HepG2 (cell line): ENCODE measurements around the gene GALNTL6. TPM values are rescaled to one million over a fixed set of nuclear protein-coding genes. Genes with fewer than 3 reads are reported as not detected.

Experiments used
- ATAC-seq: fragments of 200-7000 bp; cut with Tn5 transposase; 3 replicates; pipeline ENCODE4 v1.9.1; 2020; ENCODE audit warnings: mild to moderate bottlenecking, moderate library complexity
- BruUV-seq: library from RNA; stranded (reverse); fragments of 400-500 nt; replicated peaks from 2 replicates; lab custom pipeline; 2021; lab: Mats Ljungman, UMichigan
- CTCF ChIA-PET: fragments of 300-600 bp; formaldehyde crosslinking; extraction: SDS; loops from one replicate; lab custom pipeline; 2021; ENCODE audit warnings: low total read pairs, inconsistent platforms, low intra/inter-chr PET ratio; lab: Yijun Ruan, JAX
- POLR2A ChIA-PET: fragments of 350-600 bp; sonication (Branson Sonifier 250); formaldehyde crosslinking; loops from one replicate; lab custom pipeline; 2020; ENCODE audit warnings: antibody characterized with exemption, inconsistent platforms; lab: Yijun Ruan, JAX
- DNase-seq: peaks from one replicate; pipeline ENCODE4 v3.0.0-alpha.2; 2015; ENCODE audit warnings: low spot score
- FAIRE-seq: peaks from 3 replicates; lab custom pipeline; 2011; peaks lifted over from hg19 to GRCh38; lab: Jason Lieb, UNC
- H2AFZ ChIP-seq: one replicate; pipeline ENCODE4 v1.6.1; 2011; ENCODE audit warnings: low read length, inconsistent platforms
- H3K27ac ChIP-seq: fragments of 300-600 bp; 3 replicates; pipeline ENCODE4 v1.8.0; 2011; ENCODE audit warnings: mixed run types, mild to moderate bottlenecking, mixed read lengths, low read length, inconsistent platforms; ENCODE audit not compliant: insufficient read depth; ENCODE audit errors: extremely low read length
- H3K27me3 ChIP-seq, 2 experiments: fragments of 200-600 bp in 1 of 2; 2 replicates in 1 of 2; 3 replicates in 1 of 2; pipeline versions ENCODE4 v1.6.0 to v1.8.0; 2011; ENCODE audit warnings: low read length in 2 of 2, mild to moderate bottlenecking in 2 of 2, moderate library complexity in 2 of 2, inconsistent platforms in 1 of 2; ENCODE audit not compliant: insufficient read depth in 2 of 2, control insufficient read depth in 1 of 2
- H3K36me3 ChIP-seq, 2 experiments: fragments of 200-600 bp in 1 of 2; replicated peaks in 1 of 2; 2 replicates in 1 of 2; 3 replicates in 1 of 2; pipeline versions ENCODE4 v1.5.1 to v1.8.0; 2011; ENCODE audit warnings: low read length in 2 of 2, inconsistent platforms in 1 of 2; ENCODE audit not compliant: insufficient read depth in 2 of 2, control insufficient read depth in 1 of 2
- H3K4me1 ChIP-seq: 2 replicates; pipeline ENCODE4 v1.5.1; 2012; ENCODE audit warnings: low read length, inconsistent platforms; ENCODE audit not compliant: insufficient read depth
- H3K4me2 ChIP-seq: 2 replicates; pipeline ENCODE4 v1.6.0; 2011; ENCODE audit warnings: low read depth, low read length, inconsistent platforms
- H3K4me3 ChIP-seq, 3 experiments: fragments of 200-600 bp in 1 of 3; sonication (generic), shearing (Covaris generic) in 1 of 3; replicated peaks in 1 of 3; 2 replicates each; pipeline ENCODE4 v1.5.1; 2011 to 2016; ENCODE audit warnings: low read length in 3 of 3, inconsistent platforms in 2 of 3, low read depth in 2 of 3, mild to moderate bottlenecking in 2 of 3, control low read depth in 1 of 3, mixed read lengths in 1 of 3; ENCODE audit not compliant: insufficient read depth in 1 of 3
- H3K79me2 ChIP-seq: one replicate; pipeline ENCODE4 v1.6.1; 2011; ENCODE audit warnings: low read length, inconsistent platforms; ENCODE audit not compliant: insufficient read depth
- H3K9ac ChIP-seq: 2 replicates; pipeline ENCODE4 v1.6.0; 2011; ENCODE audit warnings: mild to moderate bottlenecking, low read depth, low read length, inconsistent platforms; ENCODE audit not compliant: insufficient read depth
- H3K9me3 ChIP-seq: 2 replicates; pipeline ENCODE4 v1.5.1; 2012; ENCODE audit warnings: mild to moderate bottlenecking, low read length
- H4K20me1 ChIP-seq: 2 replicates; pipeline ENCODE4 v1.6.0; 2011; ENCODE audit warnings: inconsistent platforms, mild to moderate bottlenecking, low read length, moderate library complexity; ENCODE audit not compliant: insufficient read depth
- ATF4 ChIP-seq, 2 experiments: fragments of 450-650 bp in 1 of 2; sonication (generic) in 1 of 2; formaldehyde crosslinking; IDR thresholded peaks; 2 replicates each; pipeline versions ENCODE4 v1.5.0 to v1.8.0; 2020 to 2022; ENCODE audit warnings: mild to moderate bottlenecking in 1 of 2, missing genetic modification reagents in 1 of 2
- FOXK1 ChIP-seq: sonication (generic); formaldehyde crosslinking; IDR thresholded peaks from 2 replicates; pipeline ENCODE4 v1.4.0; 2020; ENCODE audit warnings: low read depth, missing genetic modification reagents, borderline replicate concordance
- HMGXB4 ChIP-seq, 2 experiments: sonication (generic) in 1 of 2; formaldehyde crosslinking in 1 of 2; IDR thresholded peaks; 2 replicates each; pipeline versions ENCODE4 v1.4.0 to v1.6.1; 2018 to 2020; ENCODE audit warnings: missing genetic modification reagents in 2 of 2, borderline replicate concordance in 1 of 2, low read depth in 1 of 2, mild to moderate bottlenecking in 1 of 2, missing biosample characterization in 1 of 2
- HNRNPK ChIP-seq: fragments of 200-400 bp; formaldehyde crosslinking; IDR thresholded peaks from 2 replicates; pipeline ENCODE4 v1.6.1; 2018; ENCODE audit warnings: low read length, low read depth, moderate library complexity, mild to moderate bottlenecking; ENCODE audit not compliant: poor library complexity, severe bottlenecking
- PRPF4 ChIP-seq: fragments of 200-400 bp; formaldehyde crosslinking; IDR thresholded peaks from 2 replicates; pipeline ENCODE4 v1.6.1; 2016; ENCODE audit warnings: low read length, low read depth; ENCODE audit not compliant: poor library complexity, severe bottlenecking
- ZNF335 ChIP-seq: sonication (generic); formaldehyde crosslinking; IDR thresholded peaks from 2 replicates; pipeline ENCODE4 v1.4.0; 2020; ENCODE audit warnings: missing genetic modification reagents
- ZNF432 ChIP-seq: sonication (generic); formaldehyde crosslinking; IDR thresholded peaks from 2 replicates; pipeline ENCODE4 v1.5.0; 2020; ENCODE audit warnings: missing genetic modification reagents, mild to moderate bottlenecking, borderline replicate concordance
- ZNF484 ChIP-seq: sonication (generic); formaldehyde crosslinking; IDR thresholded peaks from 2 replicates; pipeline ENCODE4 v1.5.1; 2020; ENCODE audit warnings: mild to moderate bottlenecking, low read depth, missing genetic modification reagents, borderline replicate concordance
- WGBS: methylation state at CpG from one replicate; pipeline ENCODE4 v1.1.6; 2017; ENCODE audit warnings: low lambda C conversion rate; 5-methylcytosine and 5-hydroxymethylcytosine counted together
- in situ Hi-C: cut with HindIII; loops from 2 replicates; pipeline ENCODE4 v1.10.0; 2017; ENCODE audit warnings: low pct_unique_long_range_greater_than_20kb; ENCODE audit not compliant: extremely low pct_ligation_motif_present
- intact Hi-C: fragments of 100-400 bp; cut with micrococcal nuclease; formaldehyde crosslinking; loops from one replicate; pipeline ENCODE4 v1.10.0; 2022; ENCODE audit not compliant: unreplicated experiment
- polyA plus RNA-seq, 8 experiments: library from polyadenylated mRNA; depleted of rRNA in 3 of 8; stranded (reverse) in 7 of 8; unstranded in 1 of 8; fragments of >200 nt; fragmentation: Illumina TruSeq in 4 of 8; extraction: Trizol in 4 of 8; gene quantifications; 2 replicates each; pipeline versions ENCODE4 v1.2.1 to v1.2.3, GENCODE V29; 2011 to 2016; ENCODE audit warnings: low read depth in 4 of 8, missing spikeins in 1 of 8, mixed read lengths in 1 of 8; ENCODE audit not compliant: insufficient read depth in 1 of 8
- total RNA-seq, 5 experiments: library from RNA; depleted of rRNA; stranded (reverse); fragments of >200 nt; fragmentation: Illumina TruSeq; extraction: Trizol; gene quantifications; 2 replicates each; pipeline ENCODE4 v1.2.3, GENCODE V29; 2016; ENCODE audit warnings: low read depth in 1 of 5

GALNTL6 gene
- total and polyA plus RNA-seq, 2 of the 13 experiments (the other 11 are each of a cell fraction or from before 2014, with no cell fraction given) = not detected

GRCh38 chr4:171779301-171779700 is 33.9 kb upstream of the GALNTL6 start:
- ChIA-PET POLR2A (no interaction called here), CTCF (no interaction called here)
- TF ChIP-seq ZNF432 (CRISPR knock-in tag) (no peak), HMGXB4 (CRISPR knock-in tag; IDR thresholded peaks at IDR 0.05; ENCODE audit: borderline replicate concordance in 1 of 2, low read depth in 1 of 2) (no peak)
- Histone ChIP-seq H3K27ac (no peak overlapping the region), H2AFZ (no peak overlapping the region), H3K9ac (no peak overlapping the region), H4K20me1 (no peaks in the 10 kb centered on the region), H3K4me1 (no peaks in the 10 kb centered on the region), H3K4me2 (no peak overlapping the region), H3K36me3 (no peaks in the 10 kb centered on the region), H3K27me3 (no peaks in the 10 kb centered on the region), H3K79me2 (no peaks in the 10 kb centered on the region), H3K9me3 (peaks cover 15% of the 10 kb centered on the region), H3K4me3 (no peak overlapping the region)
- intact Hi-C loops = no loop called here
- in situ Hi-C loops = no loop called here
- no peak for DNase-seq
- FAIRE-seq = no peak
- WGBS = 1% methylated on average over 5 of the region's 5 CpGs
- no peak for ATAC-seq
- BruUV-seq = no TSS peak

GRCh38 chr4:171785388-171785787 is 27.8 kb upstream of the GALNTL6 start:
- H3K79me2 ChIP-seq = no peaks in the 10 kb centered on the region
- DNase-seq (no peak), ATAC-seq (no peak), FAIRE-seq (no peak)
- BruUV-seq = no TSS peak
- no peak overlapping the region for H3K9ac ChIP-seq
- H3K27ac ChIP-seq = no peak overlapping the region
- no peak overlapping the region for H2AFZ ChIP-seq
- H3K4me3 ChIP-seq = no peak overlapping the region
- H4K20me1 ChIP-seq = no peaks in the 10 kb centered on the region
- in situ Hi-C loops (no loop called here), intact Hi-C loops (no loop called here)
- no peaks in the 10 kb centered on the region for H3K27me3 ChIP-seq
- H3K4me1 ChIP-seq = no peaks in the 10 kb centered on the region
- no peak overlapping the region for H3K4me2 ChIP-seq
- 2% methylated on average over 3 of the region's 3 CpGs for WGBS
- ChIA-PET POLR2A (no interaction called here), CTCF (no interaction called here)
- no peak for TF ChIP-seq PRPF4
- TF ChIP-seq ZNF335 (CRISPR knock-in tag) = no peak
- no peak for TF ChIP-seq FOXK1 (CRISPR knock-in tag)
- TF ChIP-seq ZNF484 (CRISPR knock-in tag) = no peak
- TF ChIP-seq HNRNPK = no peak
- TF ChIP-seq ATF4 (CRISPR knock-in tag; IDR thresholded peaks at IDR 0.05) = no peak
- no peaks in the 10 kb centered on the region for H3K36me3 ChIP-seq
- peaks cover 15% of the 10 kb centered on the region for H3K9me3 ChIP-seq
